DOHH2 (cell line): Measurements from ENCODE around the gene S100P.

Experiments
- H3F3A ChIP-seq: fragments of 200-600 bp; sonication (generic), shearing (Covaris generic); 2 replicates; pipeline ENCODE4 v1.6.0; 2016; ENCODE audit warnings: antibody characterized with exemption, mild to moderate bottlenecking; ENCODE audit not compliant: control insufficient read depth, insufficient read depth
- H3K27ac ChIP-seq: fragments of 200-600 bp; sonication (generic); 2 replicates; pipeline ENCODE4 v1.5.1; 2014; ENCODE audit warnings: low read depth, mild to moderate bottlenecking, low read length, moderate library complexity
- H3K27me3 ChIP-seq: fragments of 200-600 bp; sonication (generic); 2 replicates; pipeline ENCODE4 v1.6.1; 2014; ENCODE audit warnings: mild to moderate bottlenecking, low read length, mixed read lengths; ENCODE audit not compliant: control insufficient read depth
- H3K36me3 ChIP-seq: fragments of 200-600 bp; sonication (generic); 2 replicates; pipeline ENCODE4 v1.6.1; 2014; ENCODE audit warnings: mild to moderate bottlenecking, low read length, moderate library complexity, mixed read lengths; ENCODE audit not compliant: control insufficient read depth
- H3K4me1 ChIP-seq: fragments of 200-600 bp; sonication (generic); 2 replicates; pipeline ENCODE4 v1.6.1; 2014; ENCODE audit warnings: mild to moderate bottlenecking, low read length, mixed read lengths; ENCODE audit not compliant: control insufficient read depth
- H3K4me2 ChIP-seq: fragments of 200-600 bp; sonication (generic); 2 replicates; pipeline ENCODE4 v1.6.0; 2014; ENCODE audit warnings: mild to moderate bottlenecking, low read length, moderate library complexity
- H3K4me3 ChIP-seq: fragments of 200-600 bp; sonication (generic); 2 replicates; pipeline ENCODE4 v1.5.1; 2014; ENCODE audit warnings: mild to moderate bottlenecking, low read length, mixed read lengths
- H3K79me2 ChIP-seq: fragments of 200-600 bp; sonication (generic); 2 replicates; pipeline ENCODE4 v1.6.1; 2014; ENCODE audit warnings: mild to moderate bottlenecking, low read length, mixed read lengths; ENCODE audit not compliant: control insufficient read depth
- H3K9me2 ChIP-seq: fragments of 200-600 bp; sonication (generic); replicated peaks from 2 replicates; pipeline ENCODE4 v1.6.1; 2014; ENCODE audit warnings: mild to moderate bottlenecking, low read length, mixed read lengths; ENCODE audit not compliant: control insufficient read depth
- H3K9me3 ChIP-seq: fragments of 200-600 bp; sonication (generic); 2 replicates; pipeline ENCODE4 v1.6.1; 2014; ENCODE audit warnings: antibody characterized with exemption, low read length, mixed read lengths; ENCODE audit not compliant: control insufficient read depth, insufficient read depth
- H4K20me1 ChIP-seq: fragments of 200-600 bp; sonication (generic); 2 replicates; pipeline ENCODE4 v1.6.0; 2014; ENCODE audit warnings: low read depth, mild to moderate bottlenecking, antibody characterized with exemption, low read length, moderate library complexity; ENCODE audit not compliant: control insufficient read depth, insufficient read depth
- CTCF ChIP-seq: fragments of 200-600 bp; sonication (generic); IDR thresholded peaks from one replicate; pipeline ENCODE4 v1.5.1; 2014; ENCODE audit warnings: antibody characterized with exemption, mild to moderate bottlenecking, low read depth, low read length; ENCODE audit not compliant: poor library complexity, severe bottlenecking
- EZH2phosphoT487 ChIP-seq: fragments of 200-600 bp; sonication (generic); IDR thresholded peaks from 2 replicates; pipeline ENCODE4 v1.6.1; 2017; ENCODE audit warnings: borderline replicate concordance, mild to moderate bottlenecking, antibody characterized with exemption, low read length, moderate library complexity, mixed read lengths

S100P gene

GRCh38 chr4:6693231-6694176 lies at the start of gene S100P:
Gene S100P (plus strand): TSS chr4:6693878. CDS start chr4:6693933, 55 bp downstream.
- Histone ChIP-seq H3K4me1 (no peaks in the 10 kb centered on the region), H3K4me2 (no peak within 1 kb of the TSS), H3K9me2 (no peaks in the 10 kb centered on the region), H3F3A (no peaks in the 10 kb centered on the region), H4K20me1 (no peaks in the 10 kb centered on the region), H3K27ac (no peak within 1 kb of the TSS), H3K79me2 (no peaks in the 10 kb centered on the region), H3K9me3 (no peaks in the 10 kb centered on the region), H3K4me3 (no peak within 1 kb of the TSS), H3K27me3 (no peaks in the 10 kb centered on the region), H3K36me3 (no peaks in the 10 kb centered on the region)
- TF ChIP-seq EZH2phosphoT487 (no peak), CTCF (no peak)

- H3K9me2 ChIP-seq = no peaks in the 10 kb centered on the region
- peaks cover 26% of the 10 kb centered on the region for H3K79me2 ChIP-seq
- no peak overlapping the region for H3K27ac ChIP-seq
- TF ChIP-seq EZH2phosphoT487 (no peak), CTCF (no peak)
- peaks cover 13% of the 10 kb centered on the region for H4K20me1 ChIP-seq
- H3K4me1 ChIP-seq = peaks cover 20% of the 10 kb centered on the region
- H3K9me3 ChIP-seq = no peaks in the 10 kb centered on the region
- no peak overlapping the region for H3K4me3 ChIP-seq
- H3K4me2 ChIP-seq = no peak overlapping the region
- H3K27me3 ChIP-seq = no peaks in the 10 kb centered on the region
- H3F3A ChIP-seq = peaks cover 19% of the 10 kb centered on the region
- peaks cover 32% of the 10 kb centered on the region for H3K36me3 ChIP-seq
Observed at GRCh38 chr4:6644792-6645530, 48.7 kb upstream of the S100P start.

- Histone ChIP-seq H3K9me2 (no peaks in the 10 kb centered on the region), H3K4me1 (peaks cover 9% of the 10 kb centered on the region), H3K27ac (no peak overlapping the region), H3K9me3 (no peaks in the 10 kb centered on the region), H4K20me1 (peaks cover 5% of the 10 kb centered on the region), H3K4me2 (no peak overlapping the region), H3K4me3 (no peak overlapping the region), H3K36me3 (peaks cover 17% of the 10 kb centered on the region), H3K79me2 (peaks cover 10% of the 10 kb centered on the region), H3F3A (peaks cover 19% of the 10 kb centered on the region), H3K27me3 (no peaks in the 10 kb centered on the region)
- TF ChIP-seq EZH2phosphoT487 (no peak), CTCF (no peak)
Observed at GRCh38 chr4:6647169-6647568, 46.5 kb upstream of the S100P start.
